CD4-positive, alpha-beta T cell treated with Interleukin-15 for 4 hours (primary cell): Measurements from ENCODE around the gene NUDT1.

Experiments
- DNase-seq: peaks from one replicate; pipeline ENCODE4 v3.0.0-alpha.2; 2020; ENCODE audit warnings: low spot score

NUDT1 gene

GRCh38 chr7:2205036-2205780 lies 36.8 kb upstream of the NUDT1 start:
- DNase-seq = no peak

GRCh38 chr7:2208712-2209111 lies 33.3 kb upstream of the NUDT1 start:
- DNase-seq = no peak

GRCh38 chr7:2209146-2209960 lies 32.7 kb upstream of the NUDT1 start:
- peak; percentile 40 for DNase-seq

GRCh38 chr7:2209961-2210323 lies 32.1 kb upstream of the NUDT1 start:
- no peak for DNase-seq

- DNase-seq = no peak
Observed at GRCh38 chr7:2210551-2211258, 31.3 kb upstream of the NUDT1 start.

- no peak for DNase-seq
Observed at GRCh38 chr7:2211259-2211880, 30.7 kb upstream of the NUDT1 start.

GRCh38 chr7:2211926-2212325 lies 30.1 kb upstream of the NUDT1 start:
- no peak for DNase-seq

- no peak for DNase-seq
Observed at GRCh38 chr7:2212906-2213305, 29.1 kb upstream of the NUDT1 start.

GRCh38 chr7:2213551-2214215 lies 28.3 kb upstream of the NUDT1 start:
- no peak for DNase-seq

GRCh38 chr7:2214636-2215035 lies 27.4 kb upstream of the NUDT1 start:
- peak; percentile 12 for DNase-seq

- no peak for DNase-seq
Observed at GRCh38 chr7:2215851-2216250, 26.2 kb upstream of the NUDT1 start.

GRCh38 chr7:2217206-2217605 lies 24.8 kb upstream of the NUDT1 start:
- no peak for DNase-seq

- no peak for DNase-seq
Observed at GRCh38 chr7:2217716-2218443, 24.1 kb upstream of the NUDT1 start.

GRCh38 chr7:2218444-2218785 lies 23.6 kb upstream of the NUDT1 start:
- no peak for DNase-seq

- no peak for DNase-seq
Observed at GRCh38 chr7:2219136-2219535, 22.9 kb upstream of the NUDT1 start.

- no peak for DNase-seq
Observed at GRCh38 chr7:2219606-2220005, 22.4 kb upstream of the NUDT1 start.

GRCh38 chr7:2220030-2220429 lies 22.0 kb upstream of the NUDT1 start:
- no peak for DNase-seq

- no peak for DNase-seq
Observed at GRCh38 chr7:2220506-2220905, 21.5 kb upstream of the NUDT1 start.

- DNase-seq = no peak
Observed at GRCh38 chr7:2220954-2221353, 21.1 kb upstream of the NUDT1 start.

- no peak for DNase-seq
Observed at GRCh38 chr7:2222516-2222915, 19.5 kb upstream of the NUDT1 start.

- DNase-seq = no peak
Observed at GRCh38 chr7:2223321-2223720, 18.7 kb upstream of the NUDT1 start.
